HG03095 (cell line): ENCODE results near the gene BOK.

ENCODE experiments used
- ATAC-seq: cut with Tn5 transposase; IDR thresholded peaks from one replicate; pipeline ENCODE4 v1.9.1; 2021; ENCODE audit warnings: moderate library complexity; ENCODE audit not compliant: unreplicated experiment

The BOK gene

GRCh38 chr2:241598061-241598460, 39.5 kb downstream of the BOK start:
- no peak for ATAC-seq

DNA sequence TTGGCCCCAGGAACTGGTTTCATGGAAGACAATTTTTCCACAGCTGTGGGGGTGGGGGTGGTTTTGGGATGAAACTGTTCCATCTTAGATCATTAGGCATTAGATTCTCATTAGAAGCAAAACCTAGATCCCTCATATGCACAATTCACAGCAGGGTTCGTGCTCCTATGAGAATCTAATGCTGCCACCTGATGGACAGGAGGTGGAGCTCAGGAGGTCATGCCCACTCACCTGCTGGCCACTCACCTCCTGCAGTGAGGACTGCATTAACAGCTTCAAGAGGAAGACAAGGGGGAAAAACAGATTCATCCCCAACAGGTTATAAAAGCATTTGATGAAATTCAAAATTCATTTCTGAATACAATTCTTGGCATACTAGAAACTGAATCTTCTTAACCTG, 39.9 kb downstream of the BOK start:
- ATAC-seq, result no peak

DNA sequence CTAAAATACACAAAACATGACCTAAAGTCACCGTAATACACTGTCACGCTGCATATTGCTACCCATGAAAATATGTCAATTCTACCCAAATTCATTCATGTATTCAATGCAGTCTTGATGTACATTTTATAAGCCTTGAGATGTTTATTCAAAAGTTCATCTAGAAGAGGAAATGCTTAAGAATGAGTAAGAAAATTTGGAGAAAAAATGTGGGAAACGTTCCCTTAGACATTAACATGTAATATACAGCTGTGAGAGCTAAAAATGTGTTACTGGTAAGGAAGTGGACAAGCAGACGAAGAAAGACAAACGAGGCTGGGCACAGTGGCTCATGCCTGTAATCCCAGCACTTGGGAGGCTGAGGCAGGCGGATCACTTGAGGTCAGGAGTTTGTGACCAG, 41.1 kb downstream of the BOK start:
- no peak for ATAC-seq

DNA sequence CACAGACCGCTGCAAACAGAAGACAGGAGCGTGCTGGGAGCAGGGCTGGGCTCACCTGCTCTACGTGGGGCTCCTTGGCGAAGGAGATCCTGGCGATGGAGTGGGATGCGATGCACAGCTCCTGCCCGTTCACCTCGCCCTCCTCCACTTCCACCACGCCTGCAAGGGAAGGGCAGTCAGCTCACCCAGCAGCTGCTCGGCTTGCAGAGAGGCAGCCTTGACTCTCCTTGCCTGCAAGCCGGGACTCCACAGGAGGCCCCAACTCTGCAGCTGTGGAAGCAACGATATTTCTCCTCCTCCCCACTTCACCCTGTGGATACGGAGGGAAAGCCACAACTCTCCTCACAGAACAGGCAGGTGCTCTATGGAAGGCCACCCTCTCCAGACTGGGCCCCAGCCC, 43.3 kb downstream of the BOK start:
- no peak for ATAC-seq

DNA sequence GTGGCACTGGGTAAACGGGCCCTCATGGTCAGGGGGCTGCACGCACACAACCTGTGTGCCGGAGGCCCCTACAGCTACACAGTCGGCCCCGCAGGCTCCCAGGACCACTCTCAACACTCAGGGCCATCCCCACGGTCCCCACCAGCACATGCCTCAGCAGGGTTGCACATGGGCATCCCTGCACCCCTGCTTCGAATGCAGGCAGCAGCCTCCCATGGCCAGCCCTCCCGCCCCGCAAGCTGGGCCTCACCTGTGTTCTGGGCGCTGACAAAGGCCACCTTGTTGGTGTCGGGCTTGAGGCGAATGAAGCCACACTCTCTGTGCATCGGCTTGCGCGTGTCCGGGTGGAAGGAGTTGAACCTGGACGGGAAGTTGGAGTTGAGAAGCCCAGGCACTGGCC, 44.2 kb downstream of the BOK start:
- no peak for ATAC-seq

- ATAC-seq, result no peak
Measured at GRCh38 chr2:241603686-241604085, 45.1 kb downstream of the BOK start.

DNA sequence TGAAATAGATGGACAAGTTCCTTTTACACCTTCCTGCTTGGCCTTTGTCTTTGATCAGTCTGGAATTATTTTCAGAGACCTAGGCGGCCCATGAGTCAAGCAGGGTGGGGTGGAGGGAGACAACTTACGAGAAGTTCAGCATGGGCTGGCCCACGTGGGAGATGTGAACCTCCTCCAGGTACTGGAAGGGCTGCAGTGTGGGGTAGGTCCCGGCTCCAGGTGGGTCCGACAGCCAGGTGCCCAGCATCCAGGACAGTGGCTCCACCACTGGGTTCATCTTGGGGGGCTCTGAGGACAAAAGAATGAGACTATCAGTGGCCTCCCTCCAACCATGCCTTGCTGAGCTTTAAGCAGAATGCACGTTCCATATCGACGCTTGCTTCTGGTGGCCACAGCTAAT, 47.6 kb downstream of the BOK start:
- no peak for ATAC-seq

DNA sequence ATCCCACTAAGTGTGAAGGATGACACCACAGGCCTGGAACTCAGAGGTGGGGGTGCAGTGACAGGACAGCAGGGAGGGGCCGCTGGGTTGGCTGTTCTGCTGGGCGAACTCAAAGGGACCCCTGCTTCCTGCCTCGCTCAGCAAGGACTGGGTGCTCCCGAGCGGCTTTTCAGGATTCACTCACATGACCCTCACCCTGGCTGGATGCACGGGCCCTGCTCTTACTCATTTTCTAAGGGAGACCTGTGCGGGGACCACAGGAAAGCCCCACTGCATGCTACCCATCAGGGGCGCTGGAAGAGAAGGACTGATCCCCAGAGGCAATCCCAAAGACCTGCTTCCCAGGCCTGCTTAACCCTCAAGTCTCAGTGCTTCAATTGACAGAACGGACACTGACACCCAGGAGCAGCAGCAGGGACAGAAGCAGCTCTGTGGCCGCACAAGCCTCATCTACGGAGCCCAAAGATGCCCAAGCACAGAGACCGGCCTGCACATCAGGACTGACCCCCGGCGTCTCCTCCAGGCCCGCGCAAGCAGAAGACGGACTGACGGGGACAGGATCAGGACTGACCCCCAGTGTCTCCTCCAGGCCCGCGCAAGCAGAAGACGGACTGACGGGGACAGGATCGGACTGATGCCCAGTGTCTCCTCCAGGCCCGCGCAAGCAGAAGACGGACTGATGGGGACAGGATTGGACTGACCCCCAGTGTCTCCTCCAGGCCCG, 48.8 kb downstream of the BOK start:
- ATAC-seq, result no peak

GRCh38 chr2:241608881-241609280, 50.3 kb downstream of the BOK start:
- no peak for ATAC-seq

- ATAC-seq, result peak; percentile 95
Measured at GRCh38 chr2:241609859-241610793, 51.6 kb downstream of the BOK start.

DNA sequence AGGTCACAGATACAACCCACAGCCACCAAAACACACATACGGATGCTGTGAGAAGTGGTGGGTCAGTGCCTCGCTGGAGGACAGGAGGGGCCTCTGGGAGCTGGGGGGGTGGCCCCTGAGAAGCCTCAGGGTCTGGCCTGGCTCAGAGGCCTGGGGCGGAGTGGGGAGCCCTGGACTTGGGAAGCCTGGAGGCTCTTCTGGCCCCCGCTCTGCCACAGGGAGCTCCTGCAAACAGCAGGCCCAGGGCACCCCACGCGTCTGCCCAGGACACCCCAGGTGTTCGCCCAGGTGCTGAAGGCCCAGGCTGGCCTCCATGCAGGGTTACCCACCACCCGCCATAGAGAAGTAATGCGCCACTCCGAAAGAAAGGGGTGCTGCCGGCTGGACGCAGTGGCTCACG, 52.5 kb downstream of the BOK start:
- ATAC-seq, result no peak

GRCh38 chr2:241612156-241613016, 53.8 kb downstream of the BOK start:
- no peak for ATAC-seq

DNA sequence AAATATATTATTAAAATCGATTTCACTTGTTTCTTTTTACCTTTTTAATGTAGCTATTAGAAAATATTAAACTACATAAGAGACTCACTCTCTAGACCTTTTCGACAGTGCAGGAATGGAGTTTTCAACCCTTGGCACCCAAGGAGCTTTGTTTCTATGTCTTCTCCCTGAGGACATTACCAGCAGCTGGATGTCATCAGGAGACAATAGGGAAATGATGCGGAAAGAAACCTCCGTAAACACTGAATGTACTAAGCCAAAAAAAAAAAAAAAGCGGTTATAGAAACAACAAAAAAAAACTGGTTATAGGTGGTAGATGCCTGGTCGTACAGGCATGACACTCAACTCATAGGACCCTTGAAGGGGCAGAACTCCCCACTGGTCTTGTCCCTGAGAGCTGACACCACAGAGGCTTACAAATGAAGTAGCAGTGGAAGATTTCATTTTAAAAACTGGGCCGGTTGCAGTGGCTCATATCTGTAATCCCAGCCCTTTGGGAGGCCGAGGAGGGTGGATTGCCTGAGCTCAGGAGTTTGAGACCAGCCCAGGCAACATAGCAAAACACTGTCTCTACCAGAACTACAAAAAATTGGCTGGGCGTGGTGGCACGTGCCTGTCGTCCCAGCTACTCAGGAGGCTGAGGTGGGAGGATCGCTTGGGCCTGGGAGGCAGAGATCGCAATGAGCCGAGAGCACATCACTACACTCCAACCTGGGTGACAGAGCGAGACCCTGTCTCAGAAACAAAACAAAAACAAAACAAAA, 54.7 kb downstream of the BOK start:
- ATAC-seq, result no peak

- ATAC-seq, result no peak
Measured at GRCh38 chr2:241615041-241615440, 56.5 kb downstream of the BOK start.

DNA sequence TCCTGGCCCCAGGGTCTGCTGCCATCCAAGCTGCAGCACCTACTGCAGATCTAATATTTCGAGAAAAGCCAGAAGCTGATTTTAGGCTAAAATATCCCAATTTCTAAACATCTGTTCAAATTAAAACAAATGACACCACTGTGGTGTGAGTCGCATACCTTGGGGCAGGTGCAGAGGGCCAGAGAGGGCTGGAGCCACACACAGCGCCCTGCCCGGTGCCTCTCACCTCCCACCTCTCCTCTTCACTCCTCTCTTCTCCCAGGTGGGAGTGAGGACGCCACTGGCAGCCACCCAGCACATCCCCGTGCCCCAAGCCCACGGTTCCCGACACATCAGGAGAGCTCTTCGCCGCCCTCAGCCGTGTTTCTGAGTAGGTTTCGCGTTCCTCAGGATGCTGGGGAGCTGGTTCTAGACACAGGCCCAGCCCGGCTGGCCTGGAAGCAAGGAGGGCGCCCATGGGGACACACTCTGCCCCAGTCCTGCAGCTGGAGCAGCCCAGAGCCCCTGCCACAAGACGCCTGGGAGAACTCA, 57.0 kb downstream of the BOK start:
- ATAC-seq, result no peak

- no peak for ATAC-seq
Measured at GRCh38 chr2:241616168-241617125, 57.9 kb downstream of the BOK start.

DNA sequence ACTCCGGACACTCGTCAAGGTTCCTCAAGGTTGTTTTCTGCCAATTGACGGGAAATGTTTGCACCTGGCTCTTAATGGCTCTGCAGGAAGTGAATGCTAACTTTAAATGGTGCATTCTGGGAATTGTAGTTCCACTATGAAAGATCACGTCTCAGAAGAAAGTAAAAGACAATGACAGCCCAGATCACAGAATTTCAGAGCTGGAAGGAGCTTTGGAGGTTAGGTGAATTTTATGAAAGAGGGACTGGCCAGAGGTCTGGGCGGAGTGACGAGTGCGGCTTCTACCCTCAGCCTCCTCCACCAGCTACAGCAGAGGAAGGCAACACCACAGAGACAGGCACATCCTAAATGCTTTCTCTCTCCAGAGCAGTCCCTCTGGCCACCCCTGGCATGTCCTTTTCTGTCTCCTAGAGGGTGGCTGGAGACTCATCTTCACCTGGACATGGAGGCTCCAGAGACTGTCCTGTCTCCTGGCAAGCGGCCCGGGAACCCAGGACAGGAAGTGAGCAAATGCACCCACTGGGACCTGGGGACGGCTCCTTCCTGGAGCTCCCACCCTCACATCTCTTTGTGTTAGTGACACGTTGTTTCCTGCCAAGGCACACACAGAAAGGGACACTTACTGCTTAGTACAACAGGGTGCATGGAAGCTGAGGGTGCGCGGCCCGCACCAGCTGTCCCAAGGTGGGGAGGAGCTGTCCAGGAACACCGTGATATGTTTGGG, 59.0 kb downstream of the BOK start:
- ATAC-seq, result peak; percentile 46

GRCh38 chr2:241618296-241618805, 59.8 kb downstream of the BOK start:
- no peak for ATAC-seq
